Measurements from ENCODE around the gene CLINT1.

Gene CLINT1

GRCh38 chr5:157827423-157827822 lies 31.5 kb downstream of the CLINT1 start:
- H3K4me1 ChIP-seq (ENCODE audit: control insufficient read depth, insufficient read depth, low read length): peaks cover 21% of the 10 kb centered on the region
- H3K27ac ChIP-seq (ENCODE audit: low read depth, low read length): peak overlapping the region; percentile 91
- no peak overlapping the region for H3K4me3 ChIP-seq (ENCODE audit: low read length)
- no peak overlapping the region for H3K9ac ChIP-seq (ENCODE audit: low read length)
- no peaks in the 10 kb centered on the region for H3K27me3 ChIP-seq (ENCODE audit: control insufficient read depth, insufficient read depth, low read length)
- no peaks in the 10 kb centered on the region for H3K36me3 ChIP-seq (ENCODE audit: control insufficient read depth, insufficient read depth, low read length)

GRCh38 chr5:157823655-157824054 lies 35.3 kb downstream of the CLINT1 start:
- peaks cover 30% of the 10 kb centered on the region for H3K4me1 ChIP-seq (ENCODE audit: control insufficient read depth, insufficient read depth, low read length)
- H3K27ac ChIP-seq (ENCODE audit: low read depth, low read length): no peak overlapping the region
- H3K4me3 ChIP-seq (ENCODE audit: low read length): no peak overlapping the region
- H3K9ac ChIP-seq (ENCODE audit: low read length): no peak overlapping the region
- no peaks in the 10 kb centered on the region for H3K27me3 ChIP-seq (ENCODE audit: control insufficient read depth, insufficient read depth, low read length)
- H3K36me3 ChIP-seq (ENCODE audit: control insufficient read depth, insufficient read depth, low read length): no peaks in the 10 kb centered on the region

GRCh38 chr5:157821822-157822622 lies 36.9 kb downstream of the CLINT1 start:
- H3K4me3 ChIP-seq (ENCODE audit: low read length): no peak overlapping the region
- peak overlapping the region; percentile 37 for H3K27ac ChIP-seq (ENCODE audit: low read depth, low read length)
- no peaks in the 10 kb centered on the region for H3K27me3 ChIP-seq (ENCODE audit: control insufficient read depth, insufficient read depth, low read length)
- no peaks in the 10 kb centered on the region for H3K36me3 ChIP-seq (ENCODE audit: control insufficient read depth, insufficient read depth, low read length)
- peaks cover 22% of the 10 kb centered on the region for H3K4me1 ChIP-seq (ENCODE audit: control insufficient read depth, insufficient read depth, low read length)
- no peak overlapping the region for H3K9ac ChIP-seq (ENCODE audit: low read length)

- no peaks in the 10 kb centered on the region for H3K36me3 ChIP-seq (ENCODE audit: control insufficient read depth, insufficient read depth, low read length)
- H3K4me3 ChIP-seq (ENCODE audit: low read length): no peak overlapping the region
- H3K4me1 ChIP-seq (ENCODE audit: control insufficient read depth, insufficient read depth, low read length): peaks cover 18% of the 10 kb centered on the region
- no peaks in the 10 kb centered on the region for H3K27me3 ChIP-seq (ENCODE audit: control insufficient read depth, insufficient read depth, low read length)
- peak overlapping the region; percentile 37 for H3K27ac ChIP-seq (ENCODE audit: low read depth, low read length)
- H3K9ac ChIP-seq (ENCODE audit: low read length): no peak overlapping the region
Measured at GRCh38 chr5:157821405-157821804, 37.5 kb downstream of the CLINT1 start.

DNA sequence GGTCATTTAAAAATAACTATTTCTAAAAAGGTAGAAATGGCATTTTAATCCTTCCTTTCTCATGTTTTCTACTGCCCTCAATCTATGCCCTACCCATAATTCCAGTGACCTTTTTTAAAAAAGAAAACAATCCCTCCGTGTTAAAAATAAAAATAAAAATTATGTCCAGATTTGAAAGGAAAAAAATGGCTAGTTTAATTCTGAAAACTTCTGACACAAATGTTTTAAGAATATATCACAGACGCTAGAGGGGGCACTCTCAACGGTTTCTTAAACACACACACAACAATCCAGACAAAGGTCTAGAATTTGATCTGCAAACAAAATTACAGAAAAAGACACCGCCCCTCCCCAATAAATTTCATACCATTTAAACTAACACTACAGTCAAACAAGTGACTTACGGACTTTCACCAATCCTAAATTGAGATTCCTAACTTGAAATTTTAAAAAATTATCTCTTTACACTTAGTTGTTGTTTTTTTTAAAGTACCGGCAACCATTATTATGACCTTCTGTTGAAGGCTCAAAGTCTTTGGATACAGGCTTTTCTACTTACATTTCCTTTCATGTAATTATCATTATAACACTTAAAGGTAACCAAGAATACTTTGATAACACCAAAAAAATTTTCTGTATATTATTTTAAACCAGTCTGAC lies 38.2 kb downstream of the CLINT1 start:
- Histone ChIP-seq H3K27me3 (ENCODE audit: control insufficient read depth, insufficient read depth, low read length) (no peaks in the 10 kb centered on the region), H3K27ac (ENCODE audit: low read depth, low read length) (peak overlapping the region; percentile 70)

DNA sequence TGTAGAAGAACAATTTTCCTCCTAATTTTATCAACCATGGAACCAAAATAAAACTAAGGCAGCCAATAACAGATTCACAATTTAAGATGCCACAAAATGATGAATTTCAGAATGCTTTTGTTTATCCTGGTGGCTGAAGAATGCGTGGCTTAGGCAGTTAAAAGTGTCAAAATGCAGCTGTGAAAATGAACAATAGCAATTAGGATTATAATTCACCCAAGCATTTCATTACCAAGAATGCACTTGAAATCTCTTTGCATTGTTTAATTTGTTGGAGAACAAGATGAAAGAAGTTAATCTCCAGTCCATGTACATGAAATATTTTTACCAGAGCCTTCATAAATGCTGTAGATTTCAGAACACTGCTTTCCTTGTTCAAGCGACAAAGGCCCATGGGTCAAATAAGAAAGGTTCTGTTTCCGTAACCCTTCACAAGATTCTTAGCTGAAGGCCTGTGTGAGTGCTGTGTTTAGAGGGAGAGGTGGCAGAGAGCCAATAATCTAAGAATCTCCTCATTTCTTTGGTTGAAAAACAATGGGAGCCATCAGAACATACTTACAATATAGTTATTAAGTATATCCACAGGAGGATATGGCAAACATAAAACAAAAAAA lies 39.3 kb downstream of the CLINT1 start:
- H3K9ac ChIP-seq (ENCODE audit: low read length): no peak overlapping the region
- no peak overlapping the region for H3K4me3 ChIP-seq (ENCODE audit: low read length)
- peaks cover 12% of the 10 kb centered on the region for H3K4me1 ChIP-seq (ENCODE audit: control insufficient read depth, insufficient read depth, low read length)
- no peaks in the 10 kb centered on the region for H3K36me3 ChIP-seq (ENCODE audit: control insufficient read depth, insufficient read depth, low read length)
- no peaks in the 10 kb centered on the region for H3K27me3 ChIP-seq (ENCODE audit: control insufficient read depth, insufficient read depth, low read length)
- H3K27ac ChIP-seq (ENCODE audit: low read depth, low read length): peak overlapping the region; percentile 70

More for the DNA sequence above, 38.2 kb downstream of the CLINT1 start:
- H3K4me3 ChIP-seq (ENCODE audit: low read length): no peak overlapping the region
- H3K36me3 ChIP-seq (ENCODE audit: control insufficient read depth, insufficient read depth, low read length): no peaks in the 10 kb centered on the region
- peaks cover 12% of the 10 kb centered on the region for H3K4me1 ChIP-seq (ENCODE audit: control insufficient read depth, insufficient read depth, low read length)
- no peak overlapping the region for H3K9ac ChIP-seq (ENCODE audit: low read length)

GRCh38 chr5:157818368-157818767 lies 40.6 kb downstream of the CLINT1 start:
- Histone ChIP-seq H3K27me3 (ENCODE audit: control insufficient read depth, insufficient read depth, low read length) (no peaks in the 10 kb centered on the region), H3K9ac (ENCODE audit: low read length) (no peak overlapping the region), H3K36me3 (ENCODE audit: control insufficient read depth, insufficient read depth, low read length) (peaks cover 5% of the 10 kb centered on the region), H3K27ac (ENCODE audit: low read depth, low read length) (no peak overlapping the region), H3K4me1 (ENCODE audit: control insufficient read depth, insufficient read depth, low read length) (peaks cover 22% of the 10 kb centered on the region), H3K4me3 (ENCODE audit: low read length) (no peak overlapping the region)

- H3K27ac ChIP-seq (ENCODE audit: low read depth, low read length): peak overlapping the region; percentile 58
- no peaks in the 10 kb centered on the region for H3K27me3 ChIP-seq (ENCODE audit: control insufficient read depth, insufficient read depth, low read length)
- no peak overlapping the region for H3K4me3 ChIP-seq (ENCODE audit: low read length)
- H3K36me3 ChIP-seq (ENCODE audit: control insufficient read depth, insufficient read depth, low read length): peaks cover 5% of the 10 kb centered on the region
- peaks cover 23% of the 10 kb centered on the region for H3K4me1 ChIP-seq (ENCODE audit: control insufficient read depth, insufficient read depth, low read length)
- no peak overlapping the region for H3K9ac ChIP-seq (ENCODE audit: low read length)
Measured at GRCh38 chr5:157817928-157818327, 41.0 kb downstream of the CLINT1 start.

GRCh38 chr5:157817387-157817702 lies 41.6 kb downstream of the CLINT1 start:
- H3K36me3 ChIP-seq (ENCODE audit: control insufficient read depth, insufficient read depth, low read length): peaks cover 7% of the 10 kb centered on the region
- no peak overlapping the region for H3K9ac ChIP-seq (ENCODE audit: low read length)
- H3K4me3 ChIP-seq (ENCODE audit: low read length): no peak overlapping the region
- no peaks in the 10 kb centered on the region for H3K27me3 ChIP-seq (ENCODE audit: control insufficient read depth, insufficient read depth, low read length)
- H3K27ac ChIP-seq (ENCODE audit: low read depth, low read length): peak overlapping the region; percentile 58
- H3K4me1 ChIP-seq (ENCODE audit: control insufficient read depth, insufficient read depth, low read length): peaks cover 24% of the 10 kb centered on the region

DNA sequence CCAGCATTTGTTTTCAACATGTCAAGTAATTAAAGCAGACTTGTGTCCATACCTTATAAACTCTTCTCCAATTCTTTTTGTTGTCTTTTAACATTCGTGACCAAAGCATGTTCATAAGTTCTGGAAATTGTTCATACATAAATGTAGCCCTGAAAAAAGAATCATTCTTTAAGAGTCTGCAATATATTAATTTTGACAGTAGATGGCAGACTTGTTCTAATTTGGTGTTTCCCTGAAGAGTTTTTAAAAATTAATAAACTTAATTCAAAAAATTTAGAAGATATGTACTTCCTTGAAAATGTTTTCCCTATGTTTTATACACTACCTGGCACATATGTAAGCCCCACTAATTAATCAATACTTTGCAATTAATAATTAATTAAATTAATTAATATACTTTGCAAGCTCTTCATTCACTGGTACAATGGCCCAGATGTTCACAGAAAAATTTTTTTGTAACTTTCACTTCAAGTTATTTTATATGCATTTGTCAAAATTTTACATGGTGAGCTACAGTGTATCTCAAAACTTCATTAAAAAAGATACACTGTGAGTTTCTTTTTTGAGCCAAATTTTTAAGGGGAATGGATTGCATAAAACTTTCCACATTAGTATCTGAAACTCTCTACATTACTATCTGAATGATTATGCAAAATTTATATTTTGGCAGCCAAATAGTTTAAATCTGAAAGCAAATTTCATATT lies 42.1 kb downstream of the CLINT1 start:
- no peak overlapping the region for H3K4me3 ChIP-seq (ENCODE audit: low read length)
- H3K27ac ChIP-seq (ENCODE audit: low read depth, low read length): peak overlapping the region; percentile 58
- no peak overlapping the region for H3K9ac ChIP-seq (ENCODE audit: low read length)
- H3K36me3 ChIP-seq (ENCODE audit: control insufficient read depth, insufficient read depth, low read length): peaks cover 7% of the 10 kb centered on the region
- no peaks in the 10 kb centered on the region for H3K27me3 ChIP-seq (ENCODE audit: control insufficient read depth, insufficient read depth, low read length)
- H3K4me1 ChIP-seq (ENCODE audit: control insufficient read depth, insufficient read depth, low read length): peaks cover 24% of the 10 kb centered on the region

GRCh38 chr5:157812086-157812485 lies 46.9 kb downstream of the CLINT1 start:
- no peak overlapping the region for H3K27ac ChIP-seq (ENCODE audit: low read depth, low read length)

DNA sequence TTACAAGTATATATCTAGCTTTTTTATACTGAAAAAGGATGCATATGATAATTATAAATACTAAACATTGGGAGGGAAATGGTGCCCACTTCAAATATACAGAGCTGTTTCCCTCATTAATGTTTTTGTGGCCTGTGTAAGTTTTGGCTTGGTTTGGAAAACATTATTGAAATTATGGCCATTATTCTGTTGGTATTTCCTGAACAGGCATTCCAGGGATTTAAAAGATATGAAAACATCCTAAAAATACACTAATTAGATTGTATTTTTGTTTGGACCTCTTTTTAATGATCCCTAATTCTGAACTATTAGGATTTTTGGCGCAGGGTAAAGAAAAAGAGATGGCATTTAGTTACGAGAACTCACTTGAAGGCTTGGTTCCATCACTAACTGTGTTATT lies 50.9 kb downstream of the CLINT1 start:
- Histone ChIP-seq H3K27ac (ENCODE audit: low read depth, low read length) (no peak overlapping the region), H3K9ac (ENCODE audit: low read length) (no peak overlapping the region), H3K36me3 (ENCODE audit: control insufficient read depth, insufficient read depth, low read length) (peaks cover 12% of the 10 kb centered on the region), H3K4me1 (ENCODE audit: control insufficient read depth, insufficient read depth, low read length) (peaks cover 4% of the 10 kb centered on the region), H3K27me3 (ENCODE audit: control insufficient read depth, insufficient read depth, low read length) (no peaks in the 10 kb centered on the region), H3K4me3 (ENCODE audit: low read length) (no peak overlapping the region)

More at GRCh38 chr5:157812086-157812485, 46.9 kb downstream of the CLINT1 start:
- Histone ChIP-seq H3K9ac (ENCODE audit: low read length) (no peak overlapping the region), H3K36me3 (ENCODE audit: control insufficient read depth, insufficient read depth, low read length) (peaks cover 10% of the 10 kb centered on the region), H3K4me3 (ENCODE audit: low read length) (no peak overlapping the region), H3K27me3 (ENCODE audit: control insufficient read depth, insufficient read depth, low read length) (no peaks in the 10 kb centered on the region), H3K4me1 (ENCODE audit: control insufficient read depth, insufficient read depth, low read length) (peaks cover 14% of the 10 kb centered on the region)

All from rectal smooth muscle tissue (tissue), 1 donor.